Measurements from ENCODE around the gene SSPN. TPM values are rescaled to one million over a fixed set of nuclear protein-coding genes. Genes with fewer than 3 reads are reported as not detected.

Gene SSPN, protein sequence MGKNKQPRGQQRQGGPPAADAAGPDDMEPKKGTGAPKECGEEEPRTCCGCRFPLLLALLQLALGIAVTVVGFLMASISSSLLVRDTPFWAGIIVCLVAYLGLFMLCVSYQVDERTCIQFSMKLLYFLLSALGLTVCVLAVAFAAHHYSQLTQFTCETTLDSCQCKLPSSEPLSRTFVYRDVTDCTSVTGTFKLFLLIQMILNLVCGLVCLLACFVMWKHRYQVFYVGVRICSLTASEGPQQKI
- 0.50 and 0.66 TPM in 2 replicates for total RNA-seq

DNA sequence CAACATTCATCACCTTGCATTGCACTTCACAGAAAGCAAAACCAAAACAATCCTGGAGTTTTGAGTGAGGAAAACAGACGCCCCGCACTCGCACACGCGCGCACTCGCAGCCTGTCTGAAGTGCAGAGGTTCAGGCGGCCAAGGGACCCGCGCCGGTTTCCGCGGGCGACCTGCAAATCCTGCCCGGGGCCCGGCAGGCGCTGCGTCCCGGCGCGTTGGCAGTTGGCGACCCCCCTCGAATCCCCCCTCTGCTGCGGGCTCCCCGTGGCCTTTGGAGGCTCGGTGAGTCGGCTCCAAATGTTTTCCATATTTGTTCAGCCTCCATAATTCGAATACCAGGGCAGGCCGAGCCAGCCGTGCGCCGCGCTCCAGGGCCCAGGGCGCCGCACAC lies at the start of gene SSPN:
TSS of gene SSPN (plus strand) at position 324 of the 391 bp plus-strand sequence. CDS start 100 bp downstream, outside the sequence.

Other genes starting within 250 kb of the SSPN start
- 80.1 and 118 TPM in 2 replicates for gene RASSF8, start 236.9 kb upstream of the SSPN start, total RNA-seq
- 0.07 and 0.53 TPM in 2 replicates for gene BHLHE41, start 70.5 kb upstream of the SSPN start, total RNA-seq

All from thoracic aorta endothelial cell (primary cell).